GM18517 (cell line): ENCODE data around the gene VKORC1.
A peak's percentile ranks its signal among the peaks of the same experiment; 100 is the strongest.
"Not testable (repeated sequence)": the region's sequence is repeated elsewhere in the genome, so short reads cannot be mapped to it uniquely, and the experiment has no call there.

Source experiments
- ATAC-seq: cut with Tn5 transposase; IDR thresholded peaks from one replicate; pipeline ENCODE4 v1.9.1; 2021; ENCODE audit warnings: mild to moderate bottlenecking, moderate library complexity; ENCODE audit not compliant: unreplicated experiment

The VKORC1 gene

GRCh38 chr16:31094424-31095120, at the start of gene VKORC1:
TSS of gene VKORC1 (minus strand) at chr16:31094797. CDS start at chr16:31094729, 68 bp downstream.
- peak; percentile 82 for ATAC-seq

- ATAC-seq: no peak
Observed at GRCh38 chr16:31143694-31144148, 49.1 kb upstream of the VKORC1 start.

GRCh38 chr16:31143011-31143693, 48.6 kb upstream of the VKORC1 start:
- ATAC-seq: no peak

- ATAC-seq: peak; percentile 80
Observed at GRCh38 chr16:31142109-31143010, 47.8 kb upstream of the VKORC1 start.

GRCh38 chr16:31141489-31142108, 47.0 kb upstream of the VKORC1 start:
- no peak for ATAC-seq

GRCh38 chr16:31141071-31141469, 46.5 kb upstream of the VKORC1 start:
- ATAC-seq: not testable (repeated sequence)

GRCh38 chr16:31138621-31139578, 44.3 kb upstream of the VKORC1 start:
- no peak for ATAC-seq

GRCh38 chr16:31136822-31137499, 42.4 kb upstream of the VKORC1 start:
- not testable (repeated sequence) for ATAC-seq

GRCh38 chr16:31136287-31136662, 41.7 kb upstream of the VKORC1 start:
- no peak for ATAC-seq

GRCh38 chr16:31135535-31136286, 41.1 kb upstream of the VKORC1 start, which contains the start of gene PRSS8:
TSS of gene PRSS8 (minus strand) at chr16:31135727. CDS start at chr16:31135498, 229 bp downstream.
- no peak for ATAC-seq

- no peak for ATAC-seq
Observed at GRCh38 chr16:31134625-31135534, 40.3 kb upstream of the VKORC1 start.

GRCh38 chr16:31134091-31134571, 39.5 kb upstream of the VKORC1 start:
- ATAC-seq: no peak

GRCh38 chr16:31133046-31133501, 38.5 kb upstream of the VKORC1 start:
- ATAC-seq: no peak

- ATAC-seq: no peak
Observed at GRCh38 chr16:31132303-31132979, 37.8 kb upstream of the VKORC1 start.

- ATAC-seq: no peak
Observed at GRCh38 chr16:31131841-31132271, 37.3 kb upstream of the VKORC1 start.

GRCh38 chr16:31131416-31131815, 36.8 kb upstream of the VKORC1 start:
- ATAC-seq: no peak
